Esophagus muscularis mucosa (tissue), 4 donors: ENCODE measurements around the gene OXT.

Source experiments
- CTCF ChIP-seq, 3 experiments: fragments of 200-600 bp in 2 of 3; fragments of 450-650 bp in 1 of 3; sonication (generic) in 2 of 3; IDR thresholded peaks; one replicate each; pipeline ENCODE4 v1.5.1; 2017 to 2019; ENCODE audit warnings: antibody characterized with exemption in 3 of 3, mild to moderate bottlenecking in 2 of 3, moderate library complexity in 1 of 3
- EP300 ChIP-seq: sonication (generic); formaldehyde crosslinking; IDR thresholded peaks from one replicate; pipeline ENCODE4 v1.6.1; 2017; ENCODE audit warnings: antibody characterized with exemption
- POLR2AphosphoS5 ChIP-seq, 2 donors: sonication (generic); formaldehyde crosslinking; IDR thresholded peaks; one replicate each; pipeline ENCODE4 v1.6.1; 2017; ENCODE audit warnings: antibody characterized with exemption in 2 of 2

- TF ChIP-seq POLR2AphosphoS5 (IDR thresholded peaks at IDR 0.05): no peak
- TF ChIP-seq CTCF (IDR thresholded peaks at IDR 0.05): no peak
- no peak for TF ChIP-seq EP300
Measured at GRCh38 chr20:3106658-3107463, 35.4 kb downstream of the OXT start.
